Fibroblast of gingiva (primary cell): ENCODE results near the gene CDH20.
A peak's percentile ranks its signal among the peaks of the same experiment; 100 is the strongest.

ENCODE experiments used
- DNase-seq: peaks from one replicate; pipeline ENCODE4 v3.0.0-alpha.2; 2011; ENCODE audit warnings: low read depth

Gene CDH20

GRCh38 chr18:61531182-61531581 lies 198.0 kb downstream of the CDH20 start:
- no peak for DNase-seq

GRCh38 chr18:61531891-61532290 lies 198.7 kb downstream of the CDH20 start:
- DNase-seq: no peak

- DNase-seq: no peak
Observed at GRCh38 chr18:61535401-61535800, 202.2 kb downstream of the CDH20 start.

GRCh38 chr18:61541673-61542072 lies 208.4 kb downstream of the CDH20 start:
- DNase-seq: no peak

GRCh38 chr18:61542596-61542995 lies 209.4 kb downstream of the CDH20 start:
- DNase-seq: no peak

- DNase-seq: no peak
Observed at GRCh38 chr18:61543518-61543917, 210.3 kb downstream of the CDH20 start.

GRCh38 chr18:61544178-61544577 lies 210.9 kb downstream of the CDH20 start:
- DNase-seq: no peak

GRCh38 chr18:61545281-61546245 lies 212.3 kb downstream of the CDH20 start:
- DNase-seq: no peak

GRCh38 chr18:61546590-61546989 lies 213.4 kb downstream of the CDH20 start:
- peak; percentile 57 for DNase-seq

GRCh38 chr18:61549416-61549815 lies 216.2 kb downstream of the CDH20 start:
- DNase-seq: no peak

- no peak for DNase-seq
Observed at GRCh38 chr18:61549889-61550288, 216.7 kb downstream of the CDH20 start.

GRCh38 chr18:61551586-61551985 lies 218.4 kb downstream of the CDH20 start:
- peak; percentile 81 for DNase-seq

- no peak for DNase-seq
Observed at GRCh38 chr18:61553045-61553659, 219.9 kb downstream of the CDH20 start.

- DNase-seq: no peak
Observed at GRCh38 chr18:61554117-61554776, 221.0 kb downstream of the CDH20 start.

- no peak for DNase-seq
Observed at GRCh38 chr18:61554946-61555361, 221.7 kb downstream of the CDH20 start.

GRCh38 chr18:61556316-61556715 lies 223.1 kb downstream of the CDH20 start:
- no peak for DNase-seq

- no peak for DNase-seq
Observed at GRCh38 chr18:61556862-61557261, 223.6 kb downstream of the CDH20 start.

- peak; percentile 91 for DNase-seq
Observed at GRCh38 chr18:61569176-61569892, 236.1 kb downstream of the CDH20 start.

- DNase-seq: no peak
Observed at GRCh38 chr18:61570070-61570469, 236.8 kb downstream of the CDH20 start.

GRCh38 chr18:61572084-61572655 lies 238.9 kb downstream of the CDH20 start:
- DNase-seq: no peak

- DNase-seq: peak; percentile 71
Observed at GRCh38 chr18:61572871-61573270, 239.6 kb downstream of the CDH20 start.

GRCh38 chr18:61574665-61575064 lies 241.4 kb downstream of the CDH20 start:
- no peak for DNase-seq
